Immature natural killer cell (primary cell): Measurements from ENCODE around the gene KLHL30. TPM values are rescaled to one million over a fixed set of nuclear protein-coding genes. Genes with fewer than 3 reads are reported as not detected.
A peak's percentile ranks its signal among the peaks of the same experiment; 100 is the strongest.

Experiments used
- DNase-seq, 3 donors: peaks; one replicate each; pipeline ENCODE4 v3.0.0; 2022; ENCODE audit warnings: mixed read lengths in 1 of 3
- H3K27ac Mint-ChIP-seq, 6 donors: one replicate each; pipeline ENCODE4 v1.8.0; 2020; ENCODE audit warnings: mixed read lengths in 6 of 6, mild to moderate bottlenecking in 5 of 6, inconsistent platforms in 4 of 6, moderate library complexity in 3 of 6
- H3K27me3 Mint-ChIP-seq, 3 donors: one replicate each; pipeline ENCODE4 v1.8.0; 2020 to 2021; ENCODE audit warnings: low read depth in 3 of 3, mild to moderate bottlenecking in 3 of 3, mixed read lengths in 3 of 3, moderate library complexity in 3 of 3, inconsistent platforms in 1 of 3
- H3K36me3 Mint-ChIP-seq, 3 donors: one replicate each; pipeline ENCODE4 v1.8.0; 2020; ENCODE audit warnings: mixed read lengths in 3 of 3, inconsistent platforms in 2 of 3, mild to moderate bottlenecking in 2 of 3
- H3K4me1 Mint-ChIP-seq, 2 donors: one replicate each; pipeline ENCODE4 v1.8.0; 2020; ENCODE audit warnings: inconsistent platforms in 2 of 2, mild to moderate bottlenecking in 2 of 2, mixed read lengths in 2 of 2, moderate library complexity in 1 of 2
- H3K4me3 Mint-ChIP-seq, 5 donors: one replicate each; pipeline ENCODE4 v1.8.0; 2020; ENCODE audit warnings: mild to moderate bottlenecking in 5 of 5, mixed read lengths in 5 of 5, inconsistent platforms in 3 of 5, moderate library complexity in 3 of 5
- H3K9me3 Mint-ChIP-seq, 6 donors: one replicate each; pipeline ENCODE4 v1.8.0; 2020; ENCODE audit warnings: mild to moderate bottlenecking in 6 of 6, mixed read lengths in 6 of 6, inconsistent platforms in 4 of 6, moderate library complexity in 3 of 6
- polyA plus RNA-seq, 3 donors: library from polyadenylated mRNA; unstranded; fragments of 300-500 nt; fragmentation: Illumina TruSeq; gene quantifications; one replicate each; pipeline ENCODE4 v1.2.3, GENCODE V29; 2021

Gene KLHL30
- polyA plus RNA-seq, 3 donors from 2014 or later = not detected

- H3K27ac Mint-ChIP-seq = peak overlapping the region in 1 of 6 donors; percentile 28
Observed at GRCh38 chr2:238098901-238099713, 39.4 kb upstream of the KLHL30 start.

GRCh38 chr2:238099714-238100048 lies 38.8 kb upstream of the KLHL30 start:
- no peak for DNase-seq
- H3K27me3 Mint-ChIP-seq = no peaks in the 10 kb centered on the region
- no peaks in the 10 kb centered on the region for H3K4me1 Mint-ChIP-seq
- peaks cover 0 to 4% (median 0%) of the 10 kb centered on the region in 3 donors for H3K36me3 Mint-ChIP-seq
- H3K27ac Mint-ChIP-seq = no peak overlapping the region
- H3K4me3 Mint-ChIP-seq = no peak overlapping the region
- no peaks in the 10 kb centered on the region for H3K9me3 Mint-ChIP-seq

More at GRCh38 chr2:238098901-238099713, 39.4 kb upstream of the KLHL30 start:
- Mint-ChIP-seq H3K27me3 (no peaks in the 10 kb centered on the region), H3K9me3 (no peaks in the 10 kb centered on the region), H3K4me1 (no peaks in the 10 kb centered on the region), H3K36me3 (peaks cover 0 to 4% (median 0%) of the 10 kb centered on the region in 3 donors), H3K4me3 (no peak overlapping the region)
- DNase-seq = no peak

- peaks cover 0 to 2% (median 0%) of the 10 kb centered on the region in 3 donors for H3K36me3 Mint-ChIP-seq
- H3K27ac Mint-ChIP-seq = peak within 1 kb of the TSS in 1 of 6 donors; percentile 28
- DNase-seq = no peak
- no peaks in the 10 kb centered on the region for H3K9me3 Mint-ChIP-seq
- H3K27me3 Mint-ChIP-seq = no peaks in the 10 kb centered on the region
- H3K4me3 Mint-ChIP-seq = no peak within 1 kb of the TSS
- H3K4me1 Mint-ChIP-seq = no peaks in the 10 kb centered on the region
Observed at GRCh38 chr2:238100049-238100820, 38.2 kb upstream of the KLHL30 start, which contains the start of gene ESPNL. Gene ESPNL (plus strand): TSS chr2:238100340. CDS start chr2:238100420, 80 bp downstream.

GRCh38 chr2:238100821-238101771 lies 37.4 kb upstream of the KLHL30 start:
- Mint-ChIP-seq H3K4me3 (no peak overlapping the region), H3K27me3 (no peaks in the 10 kb centered on the region), H3K4me1 (no peaks in the 10 kb centered on the region), H3K36me3 (no peaks in the 10 kb centered on the region), H3K27ac (no peak overlapping the region), H3K9me3 (no peaks in the 10 kb centered on the region)
- no peak for DNase-seq

GRCh38 chr2:238101891-238102841 lies 36.3 kb upstream of the KLHL30 start:
- Mint-ChIP-seq H3K4me3 (no peak overlapping the region), H3K36me3 (no peaks in the 10 kb centered on the region), H3K9me3 (no peaks in the 10 kb centered on the region), H3K27me3 (peaks cover 0 to 1% (median 0%) of the 10 kb centered on the region in 3 donors), H3K27ac (no peak overlapping the region), H3K4me1 (no peaks in the 10 kb centered on the region)
- no peak for DNase-seq

- H3K4me1 Mint-ChIP-seq = no peaks in the 10 kb centered on the region
- no peaks in the 10 kb centered on the region for H3K36me3 Mint-ChIP-seq
- no peaks in the 10 kb centered on the region for H3K9me3 Mint-ChIP-seq
- no peak overlapping the region for H3K4me3 Mint-ChIP-seq
- H3K27me3 Mint-ChIP-seq = peaks cover 0 to 5% (median 0%) of the 10 kb centered on the region in 3 donors
- no peak overlapping the region for H3K27ac Mint-ChIP-seq
- no peak for DNase-seq
Observed at GRCh38 chr2:238102865-238103264, 35.6 kb upstream of the KLHL30 start.

GRCh38 chr2:238103465-238104225 lies 34.8 kb upstream of the KLHL30 start:
- no peaks in the 10 kb centered on the region for H3K36me3 Mint-ChIP-seq
- no peak overlapping the region for H3K4me3 Mint-ChIP-seq
- H3K9me3 Mint-ChIP-seq = no peaks in the 10 kb centered on the region
- peaks cover 0 to 5% (median 0%) of the 10 kb centered on the region in 3 donors for H3K27me3 Mint-ChIP-seq
- peaks cover 0 to 2% of the 10 kb centered on the region in 2 donors for H3K4me1 Mint-ChIP-seq
- H3K27ac Mint-ChIP-seq = no peak overlapping the region
- no peak for DNase-seq

GRCh38 chr2:238104226-238104690 lies 34.2 kb upstream of the KLHL30 start:
- H3K9me3 Mint-ChIP-seq = no peaks in the 10 kb centered on the region
- H3K27ac Mint-ChIP-seq = no peak overlapping the region
- no peak for DNase-seq
- H3K36me3 Mint-ChIP-seq = no peaks in the 10 kb centered on the region
- H3K4me3 Mint-ChIP-seq = no peak overlapping the region
- peaks cover 0 to 5% (median 1%) of the 10 kb centered on the region in 3 donors for H3K27me3 Mint-ChIP-seq
- H3K4me1 Mint-ChIP-seq = peaks cover 0 to 2% of the 10 kb centered on the region in 2 donors

- Mint-ChIP-seq H3K36me3 (no peaks in the 10 kb centered on the region), H3K4me3 (no peak overlapping the region), H3K27me3 (peaks cover 2 to 5% (median 2%) of the 10 kb centered on the region in 3 donors), H3K27ac (no peak overlapping the region), H3K9me3 (no peaks in the 10 kb centered on the region), H3K4me1 (peaks cover 0 to 2% of the 10 kb centered on the region in 2 donors)
- DNase-seq = no peak
Observed at GRCh38 chr2:238104691-238105371, 33.6 kb upstream of the KLHL30 start.

GRCh38 chr2:238105506-238106338 lies 32.7 kb upstream of the KLHL30 start:
- no peak for DNase-seq
- no peaks in the 10 kb centered on the region for H3K36me3 Mint-ChIP-seq
- no peaks in the 10 kb centered on the region for H3K9me3 Mint-ChIP-seq
- H3K27me3 Mint-ChIP-seq = peaks cover 2 to 5% (median 2%) of the 10 kb centered on the region in 3 donors
- no peak overlapping the region for H3K4me3 Mint-ChIP-seq
- H3K4me1 Mint-ChIP-seq = peaks cover 0 to 2% of the 10 kb centered on the region in 2 donors
- no peak overlapping the region for H3K27ac Mint-ChIP-seq

GRCh38 chr2:238106339-238106697 lies 32.1 kb upstream of the KLHL30 start:
- H3K9me3 Mint-ChIP-seq = no peaks in the 10 kb centered on the region
- H3K27me3 Mint-ChIP-seq = peaks cover 2 to 5% (median 2%) of the 10 kb centered on the region in 3 donors
- H3K27ac Mint-ChIP-seq = no peak overlapping the region
- peaks cover 0 to 2% of the 10 kb centered on the region in 2 donors for H3K4me1 Mint-ChIP-seq
- no peak for DNase-seq
- H3K4me3 Mint-ChIP-seq = no peak overlapping the region
- no peaks in the 10 kb centered on the region for H3K36me3 Mint-ChIP-seq
